Measurements from ENCODE around the gene NKIRAS1.
"Not testable (repeated sequence)": the region's sequence is repeated elsewhere in the genome, so short reads cannot be mapped to it uniquely, and the experiment has no call there.

NKIRAS1 gene

DNA sequence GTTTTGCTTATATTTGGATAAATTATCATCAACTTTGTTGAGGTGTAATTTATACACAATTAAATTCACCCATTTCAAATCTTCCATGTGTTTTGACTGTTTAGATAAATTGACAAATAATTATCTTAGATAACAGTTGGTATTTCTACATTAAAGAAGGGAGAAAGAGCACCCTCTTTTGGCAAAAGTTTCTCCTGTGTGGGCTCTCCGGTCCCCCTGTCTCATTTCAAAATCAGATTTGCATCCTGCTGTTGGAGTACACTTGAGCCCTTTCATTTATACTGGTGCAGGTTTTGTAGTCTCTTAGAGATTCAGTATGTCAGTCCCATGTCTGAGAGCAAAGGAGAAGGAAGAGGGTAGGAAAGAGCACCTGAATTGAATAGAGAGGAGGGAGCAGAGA lies 49.4 kb downstream of the NKIRAS1 start:
- no peak for DNase-seq

- DNase-seq, result peak; percentile 65
These were observed 51.0 kb downstream of the NKIRAS1 start for GRCh38 chr3:23865595-23866396.

- no peak for DNase-seq
These were observed 51.9 kb downstream of the NKIRAS1 start for GRCh38 chr3:23864931-23865330.

- no peak for DNase-seq
These were observed 53.7 kb downstream of the NKIRAS1 start for GRCh38 chr3:23863060-23863459.

GRCh38 chr3:23861689-23862088 lies 55.1 kb downstream of the NKIRAS1 start:
- no peak for DNase-seq

- DNase-seq, result no peak
These were observed 56.9 kb downstream of the NKIRAS1 start for GRCh38 chr3:23859839-23860382.

DNA sequence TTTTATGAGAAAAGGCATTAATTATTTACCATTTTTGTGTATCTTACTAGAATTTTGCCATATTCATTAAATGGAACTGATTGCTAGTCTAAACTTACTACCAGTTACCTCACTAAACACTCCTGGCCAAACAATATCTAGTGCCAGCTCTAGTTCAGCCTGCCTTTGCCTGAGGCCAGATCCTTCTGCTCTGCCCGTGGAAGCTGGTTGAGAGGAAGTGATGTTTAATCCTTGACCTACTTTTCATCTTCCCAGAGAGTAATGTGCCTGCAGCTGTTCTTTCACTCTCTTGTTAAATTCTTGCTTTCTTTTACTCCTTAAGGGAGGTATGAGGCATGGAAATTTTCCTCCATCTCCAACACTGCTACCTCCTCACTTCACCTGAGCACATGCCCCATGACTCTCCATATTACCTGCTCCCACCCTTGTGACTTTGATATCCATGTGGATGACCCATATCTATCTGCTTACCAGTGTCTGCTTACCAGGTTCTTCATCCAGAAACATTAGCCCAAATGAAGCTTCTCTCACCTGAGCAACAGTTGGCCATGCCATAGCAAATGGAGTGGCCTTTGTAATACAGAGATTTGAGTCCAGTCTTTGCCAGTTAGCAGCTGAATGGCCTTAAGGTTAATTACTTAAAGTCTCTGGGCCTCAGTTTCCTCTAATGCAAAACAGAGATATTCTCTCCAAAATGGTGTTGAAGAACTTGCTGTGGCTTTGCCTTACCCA lies 57.6 kb downstream of the NKIRAS1 start:
- DNase-seq, result peak; percentile 10

DNA sequence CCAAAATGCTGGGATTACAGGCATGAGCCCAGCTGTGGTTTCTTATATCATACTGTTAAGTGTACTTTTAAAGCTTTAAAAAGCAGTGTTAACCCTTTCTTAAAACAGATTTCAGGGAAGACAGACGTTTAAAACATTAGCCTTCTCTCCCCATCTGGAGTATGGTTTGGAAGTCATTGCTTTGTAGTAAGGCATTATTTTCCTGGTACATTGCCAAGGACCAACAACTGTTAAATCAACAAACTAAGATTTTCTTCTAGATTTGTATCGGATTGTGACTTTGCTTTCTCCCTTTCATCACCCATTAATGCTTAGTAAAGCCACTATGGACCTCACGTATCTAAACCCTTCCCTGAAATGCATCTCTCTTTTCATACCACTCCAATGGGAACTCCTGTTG lies 60.5 kb downstream of the NKIRAS1 start:
- no peak for DNase-seq

- DNase-seq, result not testable (repeated sequence)
These were observed 67.3 kb downstream of the NKIRAS1 start for GRCh38 chr3:23849462-23849861.

GRCh38 chr3:23845326-23846216 lies 71.2 kb downstream of the NKIRAS1 start:
- DNase-seq, result no peak

DNA sequence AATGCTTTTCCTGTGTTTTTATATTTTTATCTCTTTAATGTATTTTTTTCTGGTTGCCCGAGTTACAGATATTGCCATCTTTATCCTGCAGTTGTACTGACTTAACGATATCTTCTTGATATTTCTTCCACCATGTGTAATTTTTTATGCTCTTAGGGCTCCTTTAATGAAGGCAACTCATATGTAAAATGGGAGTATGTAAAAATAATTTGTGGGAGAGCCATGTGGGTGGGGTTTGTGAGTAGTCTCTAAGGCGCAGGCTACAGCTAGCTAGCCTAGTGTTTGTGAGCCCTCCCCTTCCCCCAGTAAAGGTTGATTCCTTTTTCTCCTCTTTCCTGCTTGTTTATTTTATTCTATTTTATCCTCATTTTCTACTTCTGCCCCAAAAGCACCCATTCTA lies 72.9 kb downstream of the NKIRAS1 start:
- DNase-seq, result no peak
